HL-60 (cell line): Measurements from ENCODE around the gene PMPCB.

Source experiments
- POLR2AphosphoS5 ChIP-seq: IDR thresholded peaks from 2 replicates; pipeline ENCODE4 v1.6.1; 2012; ENCODE audit warnings: low read depth
- TF ChIP-seq, protein P1 (sequence below): IDR thresholded peaks from one replicate; pipeline ENCODE4 v1.5.1; 2011; ENCODE audit warnings: low read length, control low read depth, inconsistent platforms; ENCODE audit not compliant: insufficient read depth

DNA sequence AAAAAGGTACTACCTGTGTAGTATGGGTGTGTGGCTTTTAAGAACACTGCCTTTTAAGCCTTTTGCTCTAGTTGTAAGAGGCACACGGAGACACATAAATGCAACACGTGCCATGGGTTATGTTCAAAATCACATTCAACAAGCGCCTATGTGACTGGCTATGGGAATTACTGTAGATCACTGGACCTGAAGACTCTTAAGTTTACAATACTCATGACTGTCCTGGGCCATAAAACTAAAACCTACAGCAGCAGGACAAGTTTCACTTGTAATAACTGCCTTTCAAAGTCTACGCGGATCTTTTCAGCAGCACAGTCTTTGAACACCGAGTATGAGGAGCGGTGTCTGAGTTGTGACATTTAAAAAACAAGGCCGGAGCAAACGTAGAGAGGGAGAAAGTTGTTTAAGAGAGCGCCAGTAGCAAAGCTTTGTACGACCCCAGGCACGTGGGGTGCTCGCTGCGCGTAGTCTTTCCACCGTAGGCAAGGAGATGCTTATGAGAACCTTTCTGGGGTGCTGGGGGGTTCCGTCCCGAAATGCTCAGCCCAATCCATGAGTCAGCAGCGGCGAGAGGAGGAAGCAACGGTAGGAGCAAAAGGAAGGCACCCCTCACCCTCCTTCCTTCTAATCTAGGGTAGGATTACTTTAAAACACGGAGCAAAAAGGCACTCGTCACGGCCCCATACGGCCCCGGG is 46.7 kb downstream of the PMPCB start:
- TF ChIP-seq POLR2AphosphoS5 = no peak
- TF ChIP-seq, protein P1, sequence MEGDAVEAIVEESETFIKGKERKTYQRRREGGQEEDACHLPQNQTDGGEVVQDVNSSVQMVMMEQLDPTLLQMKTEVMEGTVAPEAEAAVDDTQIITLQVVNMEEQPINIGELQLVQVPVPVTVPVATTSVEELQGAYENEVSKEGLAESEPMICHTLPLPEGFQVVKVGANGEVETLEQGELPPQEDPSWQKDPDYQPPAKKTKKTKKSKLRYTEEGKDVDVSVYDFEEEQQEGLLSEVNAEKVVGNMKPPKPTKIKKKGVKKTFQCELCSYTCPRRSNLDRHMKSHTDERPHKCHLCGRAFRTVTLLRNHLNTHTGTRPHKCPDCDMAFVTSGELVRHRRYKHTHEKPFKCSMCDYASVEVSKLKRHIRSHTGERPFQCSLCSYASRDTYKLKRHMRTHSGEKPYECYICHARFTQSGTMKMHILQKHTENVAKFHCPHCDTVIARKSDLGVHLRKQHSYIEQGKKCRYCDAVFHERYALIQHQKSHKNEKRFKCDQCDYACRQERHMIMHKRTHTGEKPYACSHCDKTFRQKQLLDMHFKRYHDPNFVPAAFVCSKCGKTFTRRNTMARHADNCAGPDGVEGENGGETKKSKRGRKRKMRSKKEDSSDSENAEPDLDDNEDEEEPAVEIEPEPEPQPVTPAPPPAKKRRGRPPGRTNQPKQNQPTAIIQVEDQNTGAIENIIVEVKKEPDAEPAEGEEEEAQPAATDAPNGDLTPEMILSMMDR = no peak
